ENCODE measurements around the gene FRAS1.
A peak's percentile ranks its signal among the peaks of the same experiment; 100 is the strongest.
"Not testable (repeated sequence)": the region's sequence is repeated elsewhere in the genome, so short reads cannot be mapped to it uniquely, and the experiment has no call there.

The FRAS1 gene

DNA sequence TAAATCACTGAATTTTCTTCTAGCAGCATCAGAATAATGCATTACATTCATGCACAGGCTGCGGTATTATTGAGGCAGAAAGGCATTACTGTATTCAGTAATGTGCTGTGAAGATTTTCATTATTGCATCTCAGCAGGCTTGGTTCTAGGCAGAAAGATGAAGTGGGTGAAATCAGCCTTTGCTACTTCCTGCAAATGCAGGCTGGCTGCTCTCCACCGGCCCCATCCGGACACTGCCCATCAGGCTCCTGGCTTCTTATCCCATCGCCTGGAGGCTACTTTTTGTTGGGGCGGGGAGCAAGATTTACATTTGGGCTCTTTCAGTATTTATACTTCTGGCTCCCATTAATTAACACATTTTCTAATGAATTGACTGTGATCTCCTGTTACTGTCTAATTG lies 117.8 kb downstream of the FRAS1 start:
- POLR2A ChIA-PET, result no interaction called here
- no peak for DNase-seq (ENCODE audit: extremely low spot score)
- CTCF ChIA-PET, result no interaction called here
- TF ChIP-seq HDGF (IDR thresholded peaks at IDR 0.05; ENCODE audit: borderline replicate concordance) (no peak), FOXM1 (IDR thresholded peaks at IDR 0.05; ENCODE audit: borderline replicate concordance) (no peak)

DNA sequence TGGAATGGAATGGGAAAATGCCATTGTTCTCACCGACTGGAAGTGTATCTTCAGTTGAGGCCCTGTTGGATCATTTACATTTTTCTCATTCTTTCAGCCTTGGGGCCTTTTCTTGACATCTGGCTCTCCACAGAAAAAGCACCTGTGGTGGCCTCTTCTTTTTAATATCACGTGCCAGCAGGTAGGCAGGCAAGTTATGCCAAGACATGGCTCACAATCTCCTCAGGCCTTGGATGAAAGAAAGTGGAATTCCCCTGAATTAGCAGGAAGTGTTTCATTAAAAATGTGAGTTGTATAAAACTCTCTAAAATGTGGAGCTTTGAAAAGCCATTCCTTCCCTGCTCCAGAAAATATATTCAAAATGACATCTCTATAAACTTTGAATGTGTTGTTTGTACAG lies 122.1 kb downstream of the FRAS1 start:
- ChIA-PET CTCF (no interaction called here), POLR2A (no interaction called here)
- TF ChIP-seq SP1 (IDR thresholded peaks at IDR 0.05) (no peak), NFRKB (IDR thresholded peaks at IDR 0.05) (no peak), ARNT (IDR thresholded peaks at IDR 0.05) (no peak)
- TF ChIP-seq, protein P1, sequence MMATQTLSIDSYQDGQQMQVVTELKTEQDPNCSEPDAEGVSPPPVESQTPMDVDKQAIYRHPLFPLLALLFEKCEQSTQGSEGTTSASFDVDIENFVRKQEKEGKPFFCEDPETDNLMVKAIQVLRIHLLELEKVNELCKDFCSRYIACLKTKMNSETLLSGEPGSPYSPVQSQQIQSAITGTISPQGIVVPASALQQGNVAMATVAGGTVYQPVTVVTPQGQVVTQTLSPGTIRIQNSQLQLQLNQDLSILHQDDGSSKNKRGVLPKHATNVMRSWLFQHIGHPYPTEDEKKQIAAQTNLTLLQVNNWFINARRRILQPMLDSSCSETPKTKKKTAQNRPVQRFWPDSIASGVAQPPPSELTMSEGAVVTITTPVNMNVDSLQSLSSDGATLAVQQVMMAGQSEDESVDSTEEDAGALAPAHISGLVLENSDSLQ (IDR thresholded peaks at IDR 0.05), result no peak
- DNase-seq (ENCODE audit: extremely low spot score), result no peak

DNA sequence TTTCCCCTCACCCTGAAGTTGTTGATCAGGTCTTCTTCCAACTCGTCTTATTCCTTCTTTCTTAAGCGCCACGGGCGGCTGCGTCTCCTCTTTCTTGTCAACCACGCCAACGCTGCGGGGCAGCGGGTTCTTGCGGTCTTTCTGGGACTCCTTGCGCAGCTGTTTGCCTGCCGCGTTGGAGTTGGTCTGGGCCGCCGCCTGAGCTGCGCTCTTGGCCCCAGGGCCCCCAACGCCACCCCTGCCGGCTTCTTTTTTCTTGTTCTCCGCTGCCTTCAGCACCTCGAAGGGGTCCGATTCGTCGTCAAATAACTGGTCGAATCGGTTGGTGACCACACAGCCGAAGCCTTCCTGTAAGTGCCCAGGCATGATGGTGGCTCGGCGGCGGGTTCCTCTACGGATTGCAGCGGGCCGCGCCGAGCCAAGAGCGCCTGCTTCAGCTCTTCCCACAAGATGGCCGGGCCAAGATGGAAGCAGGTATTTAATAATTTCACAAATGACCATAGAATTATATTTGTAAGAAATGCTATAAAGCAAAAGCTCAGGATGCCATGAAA lies 124.6 kb downstream of the FRAS1 start:
- POLR2A ChIA-PET; CTCF ChIA-PET; DNase-seq (ENCODE audit: extremely low spot score): not testable (repeated sequence)

DNA sequence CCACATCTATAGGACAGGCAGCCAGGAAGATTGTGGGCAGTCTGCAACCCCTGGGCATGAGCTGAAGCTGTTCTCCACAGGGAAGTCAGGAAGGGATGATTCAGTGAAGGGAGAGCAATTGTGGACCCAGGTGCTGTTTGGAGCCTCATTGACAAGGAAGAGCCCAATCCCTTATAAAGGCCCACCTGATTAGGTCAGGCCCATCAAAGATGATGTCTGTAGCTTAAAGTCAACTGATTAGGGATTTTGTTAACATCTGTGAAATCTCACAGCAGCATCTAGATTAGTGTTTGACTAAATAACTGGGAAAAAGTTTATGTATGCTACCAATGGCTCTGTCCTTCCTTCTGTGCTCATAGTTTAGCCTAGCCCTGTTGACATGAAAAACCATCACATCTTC lies 127.5 kb downstream of the FRAS1 start:
- ChIA-PET CTCF (no interaction called here), POLR2A (no interaction called here)
- DNase-seq (ENCODE audit: extremely low spot score), result no peak
- no peak for TF ChIP-seq L3MBTL2 (conservative IDR thresholded peaks at IDR 0.05)

DNA sequence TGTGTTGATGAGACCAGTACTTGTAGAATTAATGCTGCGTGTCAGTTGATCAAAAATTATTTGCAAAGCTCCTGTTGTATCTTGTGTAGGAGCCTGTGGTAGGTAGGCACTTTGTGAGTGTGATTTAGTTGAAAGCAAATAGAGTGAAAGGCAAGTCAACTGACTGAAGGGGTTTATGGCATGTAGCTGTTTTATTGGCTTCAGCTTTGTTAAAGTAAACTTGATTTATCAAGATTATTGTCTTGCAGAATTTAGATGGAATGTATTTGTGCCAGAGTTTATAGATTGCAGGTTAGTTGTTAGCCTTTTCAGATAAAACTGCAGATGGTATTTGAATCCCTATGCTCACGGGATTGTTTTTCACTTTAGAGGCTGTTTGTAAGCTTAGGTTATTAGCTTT lies 128.0 kb downstream of the FRAS1 start:
- CTCF ChIA-PET, result no interaction called here
- DNase-seq (ENCODE audit: extremely low spot score), result no peak
- POLR2A ChIA-PET, result interaction anchor here (0.6 kb wide), 1 partner anchor 128 kb away, joined by 3 read pairs; the partner anchor contains the start of gene FRAS1
- TF ChIP-seq, protein P1 (IDR thresholded peaks at IDR 0.05), result peak; percentile 54
- TF ChIP-seq ZNF384 (IDR thresholded peaks at IDR 0.05) (no peak), FOXA1 (IDR thresholded peaks at IDR 0.05) (no peak), HDGF (IDR thresholded peaks at IDR 0.05; ENCODE audit: borderline replicate concordance) (no peak)

DNA sequence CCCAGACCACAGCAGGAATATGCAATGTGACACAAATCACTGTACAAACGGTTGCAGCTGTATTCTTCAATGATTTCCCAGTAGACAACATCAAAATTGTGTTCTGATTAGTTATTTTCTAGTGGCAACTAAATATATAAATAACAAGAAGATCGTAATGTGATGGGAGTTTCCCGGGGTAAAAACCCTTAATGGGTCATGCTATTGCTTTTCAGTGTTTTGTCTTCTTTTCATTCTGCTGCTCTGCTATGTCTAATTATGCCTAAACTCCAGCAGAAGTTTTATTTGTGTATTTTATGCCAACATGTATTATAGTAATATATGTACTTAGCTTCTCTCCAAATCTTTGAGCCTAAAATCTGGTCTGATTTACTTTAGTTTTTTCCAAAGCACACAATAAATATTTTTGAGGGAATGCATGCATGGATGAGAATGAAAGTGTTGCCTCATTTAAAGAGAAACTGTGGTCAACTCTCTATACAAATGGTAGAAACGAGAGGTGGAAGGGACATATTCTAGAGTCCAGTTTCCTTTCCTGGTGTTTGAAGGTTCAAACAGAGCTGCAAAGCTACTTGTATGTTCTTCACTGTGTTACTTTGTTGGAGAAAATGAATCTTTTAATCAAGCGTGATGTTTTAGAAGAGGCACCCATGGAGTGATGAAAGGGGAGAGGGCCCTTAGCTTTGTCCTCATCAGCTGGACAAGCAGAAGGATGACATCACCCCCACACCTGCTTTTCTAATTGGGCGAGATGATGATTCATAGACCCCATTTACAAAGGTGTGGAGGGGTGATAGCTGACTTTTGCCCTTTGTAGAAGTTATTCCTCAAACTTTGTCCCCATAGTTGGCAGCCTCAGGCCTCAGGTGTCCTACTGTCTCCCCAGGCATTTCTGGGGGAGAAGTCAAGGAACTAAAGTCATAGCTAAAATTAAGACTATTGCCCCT lies 129.7 kb downstream of the FRAS1 start:
- no peak for DNase-seq (ENCODE audit: extremely low spot score)
- TF ChIP-seq FOXA1 (IDR thresholded peaks at IDR 0.05), result no peak
- no peak for TF ChIP-seq ARNT (IDR thresholded peaks at IDR 0.05)
- TF ChIP-seq L3MBTL2 (conservative IDR thresholded peaks at IDR 0.05), result no peak
- no peak for TF ChIP-seq FOXK2 (IDR thresholded peaks at IDR 0.05)
- no peak for TF ChIP-seq SUZ12 (IDR thresholded peaks at IDR 0.05)
- TF ChIP-seq ELF4 (IDR thresholded peaks at IDR 0.05), result no peak
- no peak for TF ChIP-seq BHLHE40 (IDR thresholded peaks at IDR 0.05; ENCODE audit: borderline replicate concordance)
- TF ChIP-seq NFRKB (IDR thresholded peaks at IDR 0.05), result no peak
- TF ChIP-seq HDGF (IDR thresholded peaks at IDR 0.05; ENCODE audit: borderline replicate concordance), result no peak
- no peak for TF ChIP-seq ZNF384 (IDR thresholded peaks at IDR 0.05)
- TF ChIP-seq LEF1 (IDR thresholded peaks at IDR 0.05; ENCODE audit: borderline replicate concordance), result no peak
- TF ChIP-seq FOXM1 (IDR thresholded peaks at IDR 0.05; ENCODE audit: borderline replicate concordance), result no peak
- TF ChIP-seq TARDBP (IDR thresholded peaks at IDR 0.05), result no peak
- POLR2A ChIA-PET, result no interaction called here
- CTCF ChIA-PET, result no interaction called here

DNA sequence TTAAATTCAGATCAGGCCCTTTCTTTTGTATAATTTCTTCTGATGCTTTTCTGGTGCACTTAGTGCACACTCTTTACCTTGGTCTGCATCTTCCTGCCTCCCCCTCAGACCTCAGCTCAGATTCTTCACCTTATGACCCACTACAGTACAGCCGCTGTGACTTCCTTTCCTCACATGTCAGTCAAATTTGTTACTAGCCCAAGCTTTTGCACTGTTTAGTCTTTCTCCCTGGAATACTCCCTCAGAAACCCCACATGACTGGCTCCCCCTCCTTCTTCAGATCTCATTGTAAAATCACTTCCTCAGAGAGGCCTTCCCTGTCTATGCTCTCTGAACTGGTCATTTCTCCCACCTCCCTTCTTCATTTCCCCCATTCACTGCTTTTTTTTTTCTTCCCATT lies 132.9 kb downstream of the FRAS1 start:
- TF ChIP-seq SP1 (IDR thresholded peaks at IDR 0.05) (no peak), FOXA1 (IDR thresholded peaks at IDR 0.05) (no peak), FOXM1 (IDR thresholded peaks at IDR 0.05; ENCODE audit: borderline replicate concordance) (no peak), BHLHE40 (IDR thresholded peaks at IDR 0.05; ENCODE audit: borderline replicate concordance) (no peak), FOXK2 (IDR thresholded peaks at IDR 0.05) (no peak), TARDBP (IDR thresholded peaks at IDR 0.05) (no peak), LEF1 (IDR thresholded peaks at IDR 0.05; ENCODE audit: borderline replicate concordance) (no peak), CTBP1 (IDR thresholded peaks at IDR 0.05; ENCODE audit: borderline replicate concordance) (no peak), ELF4 (IDR thresholded peaks at IDR 0.05) (no peak), NFRKB (IDR thresholded peaks at IDR 0.05) (no peak), HDGF (IDR thresholded peaks at IDR 0.05; ENCODE audit: borderline replicate concordance) (no peak), ZNF384 (IDR thresholded peaks at IDR 0.05) (no peak), ARNT (IDR thresholded peaks at IDR 0.05) (no peak), SUZ12 (IDR thresholded peaks at IDR 0.05) (no peak), L3MBTL2 (conservative IDR thresholded peaks at IDR 0.05) (no peak)
- TF ChIP-seq, protein P1 (IDR thresholded peaks at IDR 0.05), result no peak
- CTCF ChIA-PET, result no interaction called here
- DNase-seq (ENCODE audit: extremely low spot score), result no peak
- POLR2A ChIA-PET, result no interaction called here

Measured in HEK293T (cell line).